Globus pallidus (tissue), 1 donor: Measurements from ENCODE around the gene SLC26A9.
"Not testable (repeated sequence)": the region's sequence is repeated elsewhere in the genome, so short reads cannot be mapped to it uniquely, and the experiment has no call there.

Experiments
- DNase-seq: peaks from one replicate; pipeline ENCODE4 v3.0.0-alpha.2; 2015; ENCODE audit warnings: low spot score

SLC26A9 gene

DNA sequence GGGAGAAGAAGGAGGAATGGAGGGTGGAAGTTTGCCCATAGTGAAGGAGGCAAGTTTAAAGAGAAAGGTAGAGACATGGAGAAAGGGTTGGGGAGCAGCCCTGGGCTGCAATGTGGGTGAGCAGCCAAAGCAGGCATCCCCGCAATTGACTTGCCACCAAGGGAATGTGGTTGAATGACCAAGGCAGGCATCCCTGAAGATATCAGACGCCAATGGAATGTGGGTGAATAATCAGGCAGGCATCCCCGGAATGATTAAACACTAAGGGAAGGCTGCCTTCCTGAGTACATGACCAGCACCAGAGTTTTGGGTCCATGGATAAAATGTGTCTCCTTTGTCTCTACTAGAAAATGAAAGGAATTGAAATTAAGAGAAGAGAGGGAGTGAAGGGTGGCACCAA, 53.5 kb downstream of the SLC26A9 start:
- not testable (repeated sequence) for DNase-seq

DNA sequence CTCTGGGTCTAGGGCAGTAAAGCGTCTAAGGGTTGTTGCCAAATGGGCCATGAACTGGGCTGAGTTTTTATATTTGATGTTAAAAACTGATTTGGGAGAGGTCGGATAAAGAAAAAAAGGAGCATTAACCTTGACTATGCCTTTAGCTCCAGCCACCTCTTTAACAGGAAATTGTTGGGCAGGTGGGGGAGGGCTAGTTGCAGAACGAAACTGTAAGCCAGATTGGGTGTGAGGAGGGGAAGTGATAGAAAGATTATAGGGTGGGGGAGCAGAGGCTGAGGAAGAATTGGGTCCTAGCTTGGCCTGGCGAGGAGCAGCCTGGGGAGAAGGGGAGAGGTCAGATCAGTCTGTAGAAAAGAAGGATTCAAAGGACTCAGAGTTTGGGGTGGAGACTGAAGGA, 54.2 kb downstream of the SLC26A9 start:
- not testable (repeated sequence) for DNase-seq

DNA sequence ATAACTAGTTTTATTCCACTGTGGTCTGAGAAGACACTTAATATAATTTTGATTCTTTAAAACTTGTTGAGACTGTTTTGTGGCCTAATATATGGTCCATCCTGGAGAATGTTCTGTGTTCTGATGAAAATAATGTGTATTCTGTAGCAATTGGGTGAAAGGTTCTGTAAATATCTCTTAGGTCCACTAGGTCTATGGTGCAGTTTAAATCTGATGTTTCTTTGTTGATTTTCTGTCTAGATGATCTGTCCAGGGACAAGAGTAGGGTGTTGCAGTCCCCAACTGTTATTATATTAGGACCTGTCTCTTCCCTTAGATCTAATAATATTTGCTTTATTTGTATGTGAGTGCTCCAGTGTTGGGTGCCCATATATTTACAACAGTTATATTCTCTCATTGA, 59.5 kb downstream of the SLC26A9 start:
- DNase-seq, result no peak

DNA sequence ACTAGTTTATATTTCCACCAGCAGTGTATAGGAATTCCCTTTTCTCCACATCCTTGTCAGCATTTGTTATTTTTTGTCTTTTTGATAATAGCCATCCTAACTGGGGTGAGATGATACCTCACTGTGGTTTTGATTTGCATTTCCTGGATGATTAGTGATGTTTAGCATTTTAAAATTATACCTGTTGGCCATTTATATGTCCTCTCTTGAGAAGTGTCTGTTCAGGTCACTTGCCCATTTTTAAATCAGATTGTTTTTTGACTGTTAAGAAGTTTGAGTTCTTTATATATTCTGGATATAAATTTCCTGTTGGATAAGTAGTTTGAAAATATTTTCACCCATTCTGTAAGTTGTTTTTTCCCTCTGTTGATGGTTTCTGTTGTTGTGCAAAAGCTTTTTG, 62.3 kb downstream of the SLC26A9 start:
- DNase-seq, result no peak

DNA sequence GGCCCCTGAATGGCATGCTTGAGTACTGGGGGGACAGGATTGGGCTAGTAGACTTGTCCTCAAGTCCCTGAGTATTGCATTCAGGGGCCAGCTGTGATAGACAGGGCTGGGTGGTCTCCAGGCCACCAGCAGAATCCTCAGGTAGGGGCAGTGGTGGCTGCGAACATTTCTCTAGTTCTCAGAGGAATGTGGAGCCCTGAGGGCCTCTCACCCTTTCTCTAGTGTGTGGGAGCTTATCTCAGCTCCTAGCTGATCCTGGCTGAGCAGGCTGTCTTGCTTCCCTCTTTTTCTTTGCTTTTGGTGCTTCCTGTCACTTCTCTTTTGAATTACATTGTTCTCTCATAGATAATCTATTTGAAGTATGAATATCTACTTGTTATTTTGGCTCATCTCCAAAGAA, 63.3 kb downstream of the SLC26A9 start:
- DNase-seq, result no peak

DNA sequence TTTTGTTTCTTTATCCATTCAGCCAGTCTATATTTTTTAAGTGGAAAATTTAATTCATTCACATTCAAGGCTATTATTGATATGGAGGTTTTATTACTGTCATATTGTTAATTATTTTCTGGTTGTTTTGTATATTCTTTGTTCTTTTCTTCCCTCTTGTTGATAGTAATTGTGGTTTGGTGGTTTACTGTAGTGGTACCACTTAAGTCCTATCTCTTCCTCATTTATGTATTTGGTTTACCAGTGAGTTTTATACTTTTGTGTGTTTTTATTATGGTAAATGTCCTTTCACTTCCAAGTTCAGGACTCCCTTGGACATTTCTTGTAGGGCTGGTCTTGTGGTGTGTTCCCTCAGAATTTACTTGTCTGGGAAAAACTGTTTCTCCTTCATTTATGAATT, 65.2 kb downstream of the SLC26A9 start:
- no peak for DNase-seq

DNA sequence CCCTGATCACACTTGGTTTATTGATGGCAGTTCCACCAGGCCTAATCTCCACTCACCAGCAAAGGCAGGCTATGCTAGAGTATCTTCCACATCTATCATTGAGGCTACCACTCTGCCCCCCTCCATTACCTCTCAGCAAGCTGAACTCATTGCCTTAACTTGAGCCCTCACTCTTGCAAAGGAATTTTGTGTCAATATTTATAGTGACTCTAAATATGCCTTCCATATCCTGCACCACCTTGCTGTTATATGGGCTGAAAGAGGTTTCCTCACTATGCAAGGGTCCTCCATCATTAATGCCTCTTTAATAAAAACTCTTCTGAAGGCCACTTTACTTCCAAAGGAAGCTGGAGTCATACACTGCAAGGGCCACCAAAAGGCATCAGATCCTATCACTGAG, 70.1 kb downstream of the SLC26A9 start:
- not testable (repeated sequence) for DNase-seq

DNA sequence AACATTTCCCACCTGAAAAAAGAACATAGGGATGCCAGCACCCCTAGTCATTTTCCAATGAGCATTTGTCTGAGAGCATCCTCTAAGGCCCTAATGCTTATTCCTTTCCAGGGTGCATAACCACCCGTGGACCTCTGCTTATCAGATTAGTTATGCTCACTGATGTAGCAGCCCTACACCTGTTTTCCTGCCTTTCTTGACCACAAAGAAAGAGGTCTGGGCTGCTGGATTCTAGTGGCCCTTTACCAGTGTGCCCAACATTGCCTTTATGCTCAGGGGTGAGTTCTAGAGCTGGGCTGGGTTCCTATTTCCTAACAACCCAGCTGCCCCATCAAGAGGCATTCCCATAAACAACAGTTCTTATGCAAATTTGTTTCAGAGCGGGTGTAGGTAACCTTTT, 73.0 kb downstream of the SLC26A9 start:
- DNase-seq, result no peak
